Epithelial cell of proximal tubule (primary cell): ENCODE data around the gene CERS5. TPM values are rescaled to one million over a fixed set of nuclear protein-coding genes. Genes with fewer than 3 reads are reported as not detected.

ENCODE experiments used
- DNase-seq: peaks from one replicate; pipeline ENCODE4 v3.0.0-alpha.2; 2011; ENCODE audit warnings: low read depth
- H3K4me3 ChIP-seq: 2 replicates; pipeline ENCODE4 v1.5.1; 2011; ENCODE audit warnings: low read depth, mild to moderate bottlenecking, low read length
- CTCF ChIP-seq: conservative IDR thresholded peaks from 2 replicates; pipeline ENCODE4 v1.5.1; 2012; ENCODE audit warnings: low read depth, mild to moderate bottlenecking, low read length
- total RNA-seq: library from RNA; depleted of rRNA; stranded (reverse); fragments of >200 nt; gene quantifications from 2 replicates; pipeline ENCODE4 v1.2.3, GENCODE V29; 2015

Gene CERS5
- total RNA-seq, 1 donor from 2014 or later = 31.1 TPM

GRCh38 chr12:50207424-50207823 lies 40.3 kb upstream of the CERS5 start:
- no peak overlapping the region for H3K4me3 ChIP-seq
- no peak for DNase-seq
- no peak for TF ChIP-seq CTCF

GRCh38 chr12:50205648-50206047 lies 38.5 kb upstream of the CERS5 start:
- no peak for DNase-seq
- H3K4me3 ChIP-seq = no peak overlapping the region
- no peak for TF ChIP-seq CTCF

- H3K4me3 ChIP-seq = no peak overlapping the region
- no peak for TF ChIP-seq CTCF
- DNase-seq = no peak
Observed at GRCh38 chr12:50203691-50204090, 36.5 kb upstream of the CERS5 start.

GRCh38 chr12:50201987-50202521 lies 34.9 kb upstream of the CERS5 start:
- no peak for TF ChIP-seq CTCF
- no peak overlapping the region for H3K4me3 ChIP-seq
- no peak for DNase-seq

- no peak for TF ChIP-seq CTCF
- no peak overlapping the region for H3K4me3 ChIP-seq
- DNase-seq = no peak
Observed at GRCh38 chr12:50200552-50201273, 33.5 kb upstream of the CERS5 start.

- DNase-seq = no peak
- TF ChIP-seq CTCF = no peak
- H3K4me3 ChIP-seq = no peak overlapping the region
Observed at GRCh38 chr12:50198829-50199228, 31.7 kb upstream of the CERS5 start.

- no peak for TF ChIP-seq CTCF
- DNase-seq = no peak
- H3K4me3 ChIP-seq = no peak overlapping the region
Observed at GRCh38 chr12:50197297-50197727, 30.1 kb upstream of the CERS5 start.
